HUES6 (cell line): ENCODE measurements around the gene PKNOX2.

Source experiments
- H3K27ac ChIP-seq: 2 replicates; pipeline ENCODE4 v1.7.0; 2013; ENCODE audit warnings: low read depth, mild to moderate bottlenecking, low read length, inconsistent platforms
- H3K27me3 ChIP-seq: 2 replicates; pipeline ENCODE4 v1.6.1; 2013; ENCODE audit warnings: low read length; ENCODE audit not compliant: control insufficient read depth, insufficient read depth
- H3K36me3 ChIP-seq: 2 replicates; pipeline ENCODE4 v1.6.1; 2013; ENCODE audit warnings: low read length; ENCODE audit not compliant: control insufficient read depth, insufficient read depth
- H3K4me1 ChIP-seq: 2 replicates; pipeline ENCODE4 v1.6.1; 2013; ENCODE audit warnings: low read length; ENCODE audit not compliant: control insufficient read depth, insufficient read depth
- H3K4me3 ChIP-seq: 2 replicates; pipeline ENCODE4 v1.5.1; 2013; ENCODE audit warnings: low read depth, low read length
- H3K9ac ChIP-seq: one replicate; pipeline ENCODE4 v1.6.1; 2013; ENCODE audit warnings: mild to moderate bottlenecking, low read length
- H3K9me3 ChIP-seq: 2 replicates; pipeline ENCODE4 v1.6.1; 2013; ENCODE audit warnings: low read depth, low read length; ENCODE audit not compliant: control insufficient read depth, insufficient read depth

PKNOX2 gene

GRCh38 chr11:125376856-125377255 is 212.3 kb downstream of the PKNOX2 start:
- peaks cover 28% of the 10 kb centered on the region for H3K4me1 ChIP-seq
- no peaks in the 10 kb centered on the region for H3K9me3 ChIP-seq
- no peaks in the 10 kb centered on the region for H3K27me3 ChIP-seq
- H3K27ac ChIP-seq, result no peak overlapping the region
- H3K9ac ChIP-seq, result no peak overlapping the region
- H3K36me3 ChIP-seq, result no peaks in the 10 kb centered on the region
- no peak overlapping the region for H3K4me3 ChIP-seq

- H3K9me3 ChIP-seq, result no peaks in the 10 kb centered on the region
- H3K4me3 ChIP-seq, result no peak overlapping the region
- no peak overlapping the region for H3K9ac ChIP-seq
- H3K27ac ChIP-seq, result no peak overlapping the region
- no peaks in the 10 kb centered on the region for H3K27me3 ChIP-seq
- no peaks in the 10 kb centered on the region for H3K36me3 ChIP-seq
- peaks cover 23% of the 10 kb centered on the region; the same call in 1 of the 2 replicates for H3K4me1 ChIP-seq
Measured at GRCh38 chr11:125378083-125378482, 213.5 kb downstream of the PKNOX2 start.

- H3K27me3 ChIP-seq, result no peaks in the 10 kb centered on the region
- H3K4me1 ChIP-seq, result peaks cover 23% of the 10 kb centered on the region; the same call in 1 of the 2 replicates
- H3K4me3 ChIP-seq, result no peak overlapping the region
- no peak overlapping the region for H3K9ac ChIP-seq
- H3K27ac ChIP-seq, result no peak overlapping the region
- H3K36me3 ChIP-seq, result no peaks in the 10 kb centered on the region
- no peaks in the 10 kb centered on the region for H3K9me3 ChIP-seq
Measured at GRCh38 chr11:125378571-125378970, 214.0 kb downstream of the PKNOX2 start.

- H3K27me3 ChIP-seq, result no peaks in the 10 kb centered on the region
Measured at GRCh38 chr11:125379565-125379964, 215.0 kb downstream of the PKNOX2 start.

GRCh38 chr11:125379981-125380380 is 215.4 kb downstream of the PKNOX2 start:
- no peak overlapping the region for H3K9ac ChIP-seq
- H3K4me3 ChIP-seq, result no peak overlapping the region
- no peak overlapping the region for H3K27ac ChIP-seq
- no peaks in the 10 kb centered on the region for H3K36me3 ChIP-seq
- no peaks in the 10 kb centered on the region for H3K9me3 ChIP-seq
- peaks cover 23% of the 10 kb centered on the region; the same call in 1 of the 2 replicates for H3K4me1 ChIP-seq
- H3K27me3 ChIP-seq, result no peaks in the 10 kb centered on the region

More at GRCh38 chr11:125379565-125379964, 215.0 kb downstream of the PKNOX2 start:
- Histone ChIP-seq H3K36me3 (no peaks in the 10 kb centered on the region), H3K9ac (no peak overlapping the region), H3K4me1 (peaks cover 23% of the 10 kb centered on the region; the same call in 1 of the 2 replicates), H3K27ac (no peak overlapping the region), H3K4me3 (no peak overlapping the region), H3K9me3 (no peaks in the 10 kb centered on the region)

GRCh38 chr11:125380756-125381445 is 216.3 kb downstream of the PKNOX2 start:
- Histone ChIP-seq H3K27ac (no peak overlapping the region), H3K4me1 (peaks cover 15% of the 10 kb centered on the region; the same call in 1 of the 2 replicates), H3K27me3 (no peaks in the 10 kb centered on the region)

GRCh38 chr11:125381499-125382044 is 217.0 kb downstream of the PKNOX2 start:
- H3K9ac ChIP-seq, result no peak overlapping the region
- H3K4me3 ChIP-seq, result no peak overlapping the region
- H3K36me3 ChIP-seq, result no peaks in the 10 kb centered on the region
- no peak overlapping the region for H3K27ac ChIP-seq
- no peaks in the 10 kb centered on the region for H3K27me3 ChIP-seq
- no peaks in the 10 kb centered on the region for H3K9me3 ChIP-seq
- H3K4me1 ChIP-seq, result peaks cover 9% of the 10 kb centered on the region; the same call in 1 of the 2 replicates

More at GRCh38 chr11:125380756-125381445, 216.3 kb downstream of the PKNOX2 start:
- H3K9ac ChIP-seq, result no peak overlapping the region
- H3K9me3 ChIP-seq, result no peaks in the 10 kb centered on the region
- H3K36me3 ChIP-seq, result no peaks in the 10 kb centered on the region
- H3K4me3 ChIP-seq, result no peak overlapping the region

- no peak overlapping the region for H3K27ac ChIP-seq
- no peak overlapping the region for H3K9ac ChIP-seq
Measured at GRCh38 chr11:125382314-125382791, 217.8 kb downstream of the PKNOX2 start.

GRCh38 chr11:125382822-125383221 is 218.3 kb downstream of the PKNOX2 start:
- Histone ChIP-seq H3K27me3 (no peaks in the 10 kb centered on the region), H3K36me3 (no peaks in the 10 kb centered on the region), H3K9ac (no peak overlapping the region), H3K4me1 (peaks cover 8% of the 10 kb centered on the region; the same call in 1 of the 2 replicates), H3K27ac (no peak overlapping the region), H3K4me3 (no peak overlapping the region), H3K9me3 (no peaks in the 10 kb centered on the region)

More at GRCh38 chr11:125382314-125382791, 217.8 kb downstream of the PKNOX2 start:
- Histone ChIP-seq H3K9me3 (no peaks in the 10 kb centered on the region), H3K4me1 (peaks cover 8% of the 10 kb centered on the region; the same call in 1 of the 2 replicates), H3K36me3 (no peaks in the 10 kb centered on the region), H3K4me3 (no peak overlapping the region), H3K27me3 (no peaks in the 10 kb centered on the region)

GRCh38 chr11:125384825-125385224 is 220.3 kb downstream of the PKNOX2 start:
- Histone ChIP-seq H3K27ac (no peak overlapping the region), H3K9ac (no peak overlapping the region), H3K27me3 (no peaks in the 10 kb centered on the region), H3K36me3 (no peaks in the 10 kb centered on the region), H3K9me3 (no peaks in the 10 kb centered on the region), H3K4me3 (no peak overlapping the region), H3K4me1 (peaks cover 6% of the 10 kb centered on the region; the same call in 1 of the 2 replicates)

GRCh38 chr11:125387901-125388300 is 223.3 kb downstream of the PKNOX2 start:
- H3K27me3 ChIP-seq, result no peaks in the 10 kb centered on the region
- no peaks in the 10 kb centered on the region for H3K36me3 ChIP-seq
- peaks cover 14% of the 10 kb centered on the region for H3K4me1 ChIP-seq
- H3K9me3 ChIP-seq, result no peaks in the 10 kb centered on the region
- no peak overlapping the region for H3K9ac ChIP-seq
- H3K4me3 ChIP-seq, result no peak overlapping the region
- H3K27ac ChIP-seq, result no peak overlapping the region
